Natural killer cell treated with Interleukin-12 subunit alpha and Interleukin-12 subunit beta and Interleukin-15 and Interleukin-18, amount 100 ng/mL, for 72 hours (primary cell): ENCODE measurements around the gene UBL3. TPM values are rescaled to one million over a fixed set of nuclear protein-coding genes. Genes with fewer than 3 reads are reported as not detected.

Experiments used
- ATAC-seq, 2 donors: fragments of 150-1000 bp; cut with Tn5 transposase in 1 of 2; sonication (Bioruptor Pico), chemical (Tn5 transposase) in 1 of 2; 2 replicates each; pipeline ENCODE4 v1.10.0; 2021
- DNase-seq: peaks from one replicate; pipeline ENCODE4 v3.0.0; 2022; ENCODE audit warnings: low spot score
- H3K27ac Mint-ChIP-seq, 2 donors: 1 replicate in 1 of 2; 2 replicates in 1 of 2; pipeline ENCODE4 v1.8.0; 2022; ENCODE audit warnings: mixed read lengths in 2 of 2, mild to moderate bottlenecking in 1 of 2, moderate library complexity in 1 of 2
- H3K27me3 Mint-ChIP-seq, 2 donors: 1 replicate in 1 of 2; 2 replicates in 1 of 2; pipeline ENCODE4 v1.8.0; 2022; ENCODE audit warnings: mixed read lengths in 2 of 2
- H3K36me3 Mint-ChIP-seq: one replicate; pipeline ENCODE4 v1.8.0; 2022; ENCODE audit warnings: mixed read lengths
- H3K4me1 Mint-ChIP-seq, 2 donors: 1 replicate in 1 of 2; 2 replicates in 1 of 2; pipeline ENCODE4 v1.8.0; 2022; ENCODE audit warnings: low read depth in 2 of 2, mixed read lengths in 2 of 2, mild to moderate bottlenecking in 1 of 2
- H3K4me3 Mint-ChIP-seq: one replicate; pipeline ENCODE4 v1.8.0; 2022; ENCODE audit warnings: mixed read lengths
- H3K9me3 Mint-ChIP-seq: 2 replicates; pipeline ENCODE4 v1.8.0; 2022; ENCODE audit warnings: mixed read lengths
- total RNA-seq, 2 donors: library from RNA; stranded (reverse); gene quantifications; one replicate each; pipeline ENCODE4 v1.2.3, GENCODE V29; 2022

Gene UBL3
- 10 to 100 TPM in 1 of 2 donors, 1 to 10 TPM in 1; 7.8 to 10.5 TPM for total RNA-seq

- ATAC-seq (peak; percentile 97 to 98), DNase-seq (peak; percentile 96)
- H3K9me3 Mint-ChIP-seq: no peaks in the 10 kb centered on the region
- peaks cover 0 to 3% of the 10 kb centered on the region in 2 donors for H3K27me3 Mint-ChIP-seq
- peak within 1 kb of the TSS; percentile 86 to 95 for H3K27ac Mint-ChIP-seq
- H3K4me3 Mint-ChIP-seq: peak within 1 kb of the TSS; percentile 96
- peaks cover 6% of the 10 kb centered on the region for H3K36me3 Mint-ChIP-seq
- peaks cover 26 to 40% of the 10 kb centered on the region in 2 donors for H3K4me1 Mint-ChIP-seq
Observed at GRCh38 chr13:29850213-29850898, at the start of gene UBL3. TSS of gene UBL3 (minus strand) at chr13:29850617. CDS start at chr13:29849538, 1,079 bp downstream.

- no peaks in the 10 kb centered on the region for H3K27me3 Mint-ChIP-seq
- no peak overlapping the region for H3K27ac Mint-ChIP-seq
- peaks cover 5% of the 10 kb centered on the region for H3K9me3 Mint-ChIP-seq
- H3K4me3 Mint-ChIP-seq: no peak overlapping the region
- H3K36me3 Mint-ChIP-seq: peaks cover 5% of the 10 kb centered on the region
- H3K4me1 Mint-ChIP-seq: peaks cover 17 to 25% of the 10 kb centered on the region in 2 donors
- no peak for DNase-seq
- ATAC-seq: no peak
Observed at GRCh38 chr13:29897102-29897501, 46.7 kb upstream of the UBL3 start.

- H3K27me3 Mint-ChIP-seq: peaks cover 0 to 4% of the 10 kb centered on the region in 2 donors
- no peak overlapping the region for H3K27ac Mint-ChIP-seq
- no peak overlapping the region for H3K4me3 Mint-ChIP-seq
- DNase-seq (no peak), ATAC-seq (no peak)
- H3K36me3 Mint-ChIP-seq: no peaks in the 10 kb centered on the region
- H3K9me3 Mint-ChIP-seq: no peaks in the 10 kb centered on the region
- peaks cover 7 to 8% of the 10 kb centered on the region in 2 donors for H3K4me1 Mint-ChIP-seq
Observed at GRCh38 chr13:29893438-29893837, 43.0 kb upstream of the UBL3 start.

- no peak overlapping the region for H3K4me3 Mint-ChIP-seq
- peaks cover 7 to 10% of the 10 kb centered on the region in 2 donors for H3K4me1 Mint-ChIP-seq
- no peak overlapping the region for H3K27ac Mint-ChIP-seq
- no peaks in the 10 kb centered on the region for H3K9me3 Mint-ChIP-seq
- DNase-seq (no peak), ATAC-seq (no peak)
- H3K36me3 Mint-ChIP-seq: no peaks in the 10 kb centered on the region
- H3K27me3 Mint-ChIP-seq: peaks cover 0 to 5% of the 10 kb centered on the region in 2 donors
Observed at GRCh38 chr13:29892151-29892550, 41.7 kb upstream of the UBL3 start.

GRCh38 chr13:29889111-29889510 is 38.7 kb upstream of the UBL3 start:
- Mint-ChIP-seq H3K27me3 (peaks cover 0 to 8% of the 10 kb centered on the region in 2 donors), H3K4me1 (peaks cover 4 to 12% of the 10 kb centered on the region in 2 donors), H3K4me3 (no peak overlapping the region), H3K27ac (no peak overlapping the region), H3K9me3 (no peaks in the 10 kb centered on the region), H3K36me3 (no peaks in the 10 kb centered on the region)
- ATAC-seq (no peak), DNase-seq (no peak)

GRCh38 chr13:29888306-29888705 is 37.9 kb upstream of the UBL3 start:
- Mint-ChIP-seq H3K4me3 (no peak overlapping the region), H3K36me3 (no peaks in the 10 kb centered on the region), H3K27me3 (peaks cover 0 to 8% of the 10 kb centered on the region in 2 donors), H3K9me3 (no peaks in the 10 kb centered on the region), H3K4me1 (peaks cover 0 to 10% of the 10 kb centered on the region in 2 donors), H3K27ac (no peak overlapping the region)
- no peak for ATAC-seq
- DNase-seq: no peak

GRCh38 chr13:29887686-29888085 is 37.3 kb upstream of the UBL3 start:
- ATAC-seq: no peak

GRCh38 chr13:29887030-29887557 is 36.7 kb upstream of the UBL3 start:
- ATAC-seq (no peak), DNase-seq (no peak)
- Mint-ChIP-seq H3K9me3 (no peaks in the 10 kb centered on the region), H3K4me1 (peaks cover 0 to 10% of the 10 kb centered on the region in 2 donors), H3K27ac (no peak overlapping the region), H3K4me3 (no peak overlapping the region), H3K27me3 (peaks cover 0 to 8% of the 10 kb centered on the region in 2 donors), H3K36me3 (no peaks in the 10 kb centered on the region)

More at GRCh38 chr13:29887686-29888085, 37.3 kb upstream of the UBL3 start:
- Mint-ChIP-seq H3K4me1 (peaks cover 0 to 10% of the 10 kb centered on the region in 2 donors), H3K27me3 (peaks cover 0 to 8% of the 10 kb centered on the region in 2 donors), H3K36me3 (no peaks in the 10 kb centered on the region), H3K9me3 (no peaks in the 10 kb centered on the region), H3K27ac (no peak overlapping the region), H3K4me3 (no peak overlapping the region)
- DNase-seq: no peak

GRCh38 chr13:29886446-29886845 is 36.0 kb upstream of the UBL3 start:
- Mint-ChIP-seq H3K27ac (no peak overlapping the region), H3K4me1 (peaks cover 0 to 10% of the 10 kb centered on the region in 2 donors), H3K9me3 (no peaks in the 10 kb centered on the region), H3K36me3 (no peaks in the 10 kb centered on the region), H3K27me3 (peaks cover 0 to 8% of the 10 kb centered on the region in 2 donors), H3K4me3 (no peak overlapping the region)
- ATAC-seq (no peak), DNase-seq (no peak)

GRCh38 chr13:29885989-29886388 is 35.6 kb upstream of the UBL3 start:
- DNase-seq (no peak), ATAC-seq (no peak)
- H3K4me3 Mint-ChIP-seq: no peak overlapping the region
- H3K27me3 Mint-ChIP-seq: peaks cover 0 to 8% of the 10 kb centered on the region in 2 donors
- H3K27ac Mint-ChIP-seq: no peak overlapping the region
- no peaks in the 10 kb centered on the region for H3K36me3 Mint-ChIP-seq
- no peaks in the 10 kb centered on the region for H3K9me3 Mint-ChIP-seq
- peaks cover 0 to 10% of the 10 kb centered on the region in 2 donors for H3K4me1 Mint-ChIP-seq

GRCh38 chr13:29884671-29885430 is 34.4 kb upstream of the UBL3 start:
- Mint-ChIP-seq H3K9me3 (no peaks in the 10 kb centered on the region), H3K27ac (no peak overlapping the region), H3K4me3 (no peak overlapping the region), H3K4me1 (peaks cover 0 to 10% of the 10 kb centered on the region in 2 donors), H3K27me3 (peaks cover 0 to 6% of the 10 kb centered on the region in 2 donors), H3K36me3 (no peaks in the 10 kb centered on the region)
- ATAC-seq (no peak), DNase-seq (no peak)

- Mint-ChIP-seq H3K4me1 (peaks cover 0 to 10% of the 10 kb centered on the region in 2 donors), H3K27ac (no peak overlapping the region), H3K9me3 (no peaks in the 10 kb centered on the region), H3K4me3 (no peak overlapping the region), H3K36me3 (no peaks in the 10 kb centered on the region), H3K27me3 (peaks cover 0 to 6% of the 10 kb centered on the region in 2 donors)
- ATAC-seq (no peak), DNase-seq (no peak)
Observed at GRCh38 chr13:29883941-29884518, 33.6 kb upstream of the UBL3 start.

GRCh38 chr13:29882076-29882475 is 31.7 kb upstream of the UBL3 start:
- ATAC-seq: no peak

More at GRCh38 chr13:29882076-29882475, 31.7 kb upstream of the UBL3 start:
- H3K4me3 Mint-ChIP-seq: no peak overlapping the region
- H3K27me3 Mint-ChIP-seq: peaks cover 0 to 15% of the 10 kb centered on the region in 2 donors
- H3K36me3 Mint-ChIP-seq: no peaks in the 10 kb centered on the region
- H3K27ac Mint-ChIP-seq: no peak overlapping the region
- no peaks in the 10 kb centered on the region for H3K9me3 Mint-ChIP-seq
- H3K4me1 Mint-ChIP-seq: peaks cover 0 to 6% of the 10 kb centered on the region in 2 donors
- DNase-seq: no peak
